ENCODE results near the gene CISTR.

- TF ChIP-seq CTCF (IDR thresholded peaks at IDR 0.05) (no peak), ZFX (IDR thresholded peaks at IDR 0.05; ENCODE audit: borderline replicate concordance) (no peak)
Measured at GRCh38 chr12:53776872-53777271, 25.1 kb upstream of the CISTR start.
